Neuron (in vitro differentiated cells): ENCODE results near the gene IRX4.

Experiments
- H2AFZ ChIP-seq: one replicate; pipeline ENCODE4 v1.6.1; 2013; ENCODE audit warnings: low read depth, mild to moderate bottlenecking, inconsistent platforms, low read length, moderate library complexity
- H3K27me3 ChIP-seq: one replicate; pipeline ENCODE4 v1.6.1; 2013; ENCODE audit warnings: low read length; ENCODE audit not compliant: insufficient read depth
- H3K36me3 ChIP-seq: one replicate; pipeline ENCODE4 v1.6.1; 2013; ENCODE audit warnings: low read length; ENCODE audit not compliant: insufficient read depth
- H3K4me1 ChIP-seq: one replicate; pipeline ENCODE4 v1.6.1; 2013; ENCODE audit warnings: low read length; ENCODE audit not compliant: insufficient read depth
- H3K4me3 ChIP-seq: 2 replicates; pipeline ENCODE4 v1.5.1; 2013; ENCODE audit warnings: mild to moderate bottlenecking, low read length, moderate library complexity
- H3K9me3 ChIP-seq: one replicate; pipeline ENCODE4 v1.6.1; 2013; ENCODE audit warnings: low read length

Gene IRX4

GRCh38 chr5:1883925-1884677, 1.4 kb upstream of the IRX4 start:
- Histone ChIP-seq H2AFZ (peak overlapping the region; percentile 88), H3K4me1 (peaks cover 26% of the 10 kb centered on the region), H3K36me3 (no peaks in the 10 kb centered on the region), H3K27me3 (peaks cover 86% of the 10 kb centered on the region), H3K4me3 (peak overlapping the region; percentile 59), H3K9me3 (peaks cover 9% of the 10 kb centered on the region)

DNA sequence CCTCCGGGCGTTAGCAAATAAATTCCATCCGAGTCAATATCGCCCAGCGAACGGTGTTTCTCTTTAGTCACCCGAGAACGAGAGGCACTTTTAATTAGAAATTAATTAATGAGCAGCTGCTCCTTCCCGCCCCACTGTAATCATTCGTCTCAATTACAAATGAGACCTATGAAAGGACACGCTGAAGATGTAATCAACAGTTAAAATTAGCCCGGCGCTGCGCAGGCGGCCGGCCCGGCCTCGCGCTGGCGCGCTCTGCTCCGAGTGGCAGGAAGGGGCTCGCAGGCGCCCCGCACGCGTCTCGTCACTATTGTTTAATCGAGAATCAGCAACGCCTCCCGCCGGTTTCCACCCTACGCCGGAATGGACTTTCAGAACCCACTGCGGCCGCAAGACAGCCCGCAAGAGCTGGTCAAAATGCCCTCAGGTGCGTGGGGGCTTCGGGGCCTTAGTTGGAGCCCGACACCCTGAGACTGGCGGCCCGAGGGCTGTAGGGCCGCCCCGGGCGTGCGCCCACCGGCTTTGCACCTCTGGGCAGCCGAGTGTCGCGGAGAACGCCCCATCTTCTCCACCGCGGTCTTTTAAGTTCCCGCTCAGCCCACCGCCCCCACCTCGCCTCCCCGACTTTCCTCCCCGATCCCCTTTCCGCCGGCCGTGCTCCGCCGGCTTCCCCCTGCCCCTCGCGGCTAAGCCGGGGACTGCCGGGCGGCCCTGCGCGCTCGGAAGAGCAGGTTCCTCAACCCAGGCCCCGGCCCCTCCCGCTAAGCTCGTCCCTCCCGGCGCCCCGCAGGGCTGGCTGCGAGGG, 597 bp upstream of the IRX4 start:
- Histone ChIP-seq H3K27me3 (peaks cover 83% of the 10 kb centered on the region), H3K9me3 (peaks cover 13% of the 10 kb centered on the region), H3K36me3 (no peaks in the 10 kb centered on the region), H3K4me3 (peak overlapping the region; percentile 59), H2AFZ (peak overlapping the region; percentile 88), H3K4me1 (peaks cover 26% of the 10 kb centered on the region)

GRCh38 chr5:1881731-1882336, 891 bp downstream of the IRX4 start:
- Histone ChIP-seq H3K27me3 (peaks cover 87% of the 10 kb centered on the region), H2AFZ (no peak overlapping the region), H3K4me3 (peak overlapping the region; percentile 59), H3K36me3 (no peaks in the 10 kb centered on the region), H3K9me3 (peaks cover 13% of the 10 kb centered on the region), H3K4me1 (peaks cover 26% of the 10 kb centered on the region)

DNA sequence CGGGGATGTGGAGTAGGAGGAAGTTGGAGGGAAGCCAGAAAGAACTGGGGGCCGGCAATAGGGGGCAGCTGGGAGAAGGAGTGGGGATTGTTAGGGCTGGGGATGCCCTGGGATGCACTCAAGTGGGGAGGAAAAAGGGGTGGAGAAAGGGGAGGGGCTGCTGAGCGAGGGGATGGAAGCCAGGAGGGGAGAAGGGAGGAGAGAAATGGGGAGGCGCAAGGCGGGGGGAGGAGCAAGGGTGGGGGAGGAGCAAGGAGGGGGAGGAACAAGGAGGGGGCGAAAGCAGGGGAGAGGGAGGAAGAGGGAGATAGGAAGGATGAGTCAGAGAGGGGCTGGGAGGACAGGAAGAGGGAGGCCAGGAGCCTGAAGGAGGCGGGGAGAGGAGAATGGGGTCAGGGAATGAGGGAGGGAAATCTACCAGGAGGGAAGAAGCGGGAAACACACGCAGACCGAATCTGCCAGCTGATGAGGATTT, 1.6 kb downstream of the IRX4 start:
- Histone ChIP-seq H3K36me3 (no peaks in the 10 kb centered on the region), H3K9me3 (peaks cover 13% of the 10 kb centered on the region), H2AFZ (no peak overlapping the region), H3K4me3 (no peak overlapping the region), H3K4me1 (peaks cover 30% of the 10 kb centered on the region), H3K27me3 (peaks cover 87% of the 10 kb centered on the region)

- Histone ChIP-seq H3K4me1 (peaks cover 36% of the 10 kb centered on the region), H2AFZ (no peak overlapping the region), H3K9me3 (peaks cover 13% of the 10 kb centered on the region), H3K27me3 (peaks cover 85% of the 10 kb centered on the region), H3K36me3 (no peaks in the 10 kb centered on the region), H3K4me3 (no peak overlapping the region)
These were observed 2.2 kb downstream of the IRX4 start for GRCh38 chr5:1880377-1881025.

DNA sequence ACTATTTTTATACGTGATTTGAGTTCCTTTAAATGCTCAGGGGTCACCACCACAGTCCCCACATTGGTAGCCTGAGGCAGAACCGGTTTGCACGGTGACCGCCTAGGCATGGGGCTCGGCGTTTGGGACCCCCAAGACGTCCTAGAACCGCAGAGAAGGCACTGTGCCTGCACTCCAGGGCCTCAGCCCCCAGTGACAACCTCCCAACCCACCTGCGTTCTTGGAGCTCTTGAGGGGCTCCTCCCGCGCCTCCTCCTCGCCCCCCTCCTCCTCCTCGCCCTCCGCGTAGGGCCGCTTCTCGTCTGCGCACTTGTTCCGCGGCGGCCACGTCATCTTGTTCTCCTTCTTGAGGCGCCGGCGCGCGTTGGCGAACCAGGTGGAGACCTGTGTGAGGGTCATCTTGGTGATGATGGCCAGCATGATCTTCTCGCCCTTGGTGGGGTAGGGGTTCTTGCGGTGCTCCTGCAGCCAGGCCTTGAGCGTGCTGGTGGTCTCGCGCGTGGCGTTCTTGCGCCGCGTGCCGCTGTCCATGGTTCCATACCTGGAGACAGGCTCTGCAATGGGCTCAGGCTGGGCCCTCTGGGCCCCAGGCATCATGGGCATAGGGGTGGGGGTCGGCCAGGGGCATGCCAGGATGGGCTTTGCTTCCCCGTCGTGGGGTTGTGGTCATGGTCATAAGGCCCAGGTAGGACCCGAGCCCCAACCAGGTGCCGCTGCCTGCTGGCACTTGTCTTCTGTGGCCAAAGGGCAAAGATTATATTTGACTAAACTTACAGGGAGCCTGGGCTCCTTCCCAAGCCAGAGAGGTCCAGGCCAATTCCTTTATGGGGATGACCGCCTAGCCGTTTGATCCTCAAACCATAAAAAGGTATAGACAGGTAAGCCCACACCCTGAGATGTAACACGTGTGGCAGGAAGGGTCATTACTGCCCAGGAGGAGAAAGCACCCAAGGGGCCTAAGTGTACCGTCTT, 3.1 kb downstream of the IRX4 start:
- H3K4me3 ChIP-seq = no peak overlapping the region
- no peak overlapping the region for H2AFZ ChIP-seq
- H3K4me1 ChIP-seq = peaks cover 40% of the 10 kb centered on the region
- H3K36me3 ChIP-seq = no peaks in the 10 kb centered on the region
- peaks cover 86% of the 10 kb centered on the region for H3K27me3 ChIP-seq
- peaks cover 13% of the 10 kb centered on the region for H3K9me3 ChIP-seq

GRCh38 chr5:1878050-1878849, 4.5 kb downstream of the IRX4 start:
- Histone ChIP-seq H2AFZ (no peak overlapping the region), H3K27me3 (peaks cover 86% of the 10 kb centered on the region), H3K9me3 (peaks cover 13% of the 10 kb centered on the region), H3K36me3 (no peaks in the 10 kb centered on the region), H3K4me1 (peaks cover 34% of the 10 kb centered on the region), H3K4me3 (no peak overlapping the region)

- peaks cover 13% of the 10 kb centered on the region for H3K9me3 ChIP-seq
- H3K36me3 ChIP-seq = no peaks in the 10 kb centered on the region
- H2AFZ ChIP-seq = no peak overlapping the region
- H3K4me1 ChIP-seq = peaks cover 26% of the 10 kb centered on the region
- H3K27me3 ChIP-seq = peaks cover 86% of the 10 kb centered on the region
- H3K4me3 ChIP-seq = no peak overlapping the region
These were observed 5.3 kb downstream of the IRX4 start for GRCh38 chr5:1877103-1878049.

- peaks cover 24% of the 10 kb centered on the region for H3K4me1 ChIP-seq
- no peaks in the 10 kb centered on the region for H3K36me3 ChIP-seq
- peaks cover 84% of the 10 kb centered on the region for H3K27me3 ChIP-seq
- peaks cover 13% of the 10 kb centered on the region for H3K9me3 ChIP-seq
- H3K4me3 ChIP-seq = peak overlapping the region; percentile 36
- peak overlapping the region; percentile 67 for H2AFZ ChIP-seq
These were observed 6.1 kb downstream of the IRX4 start for GRCh38 chr5:1876660-1877064.

GRCh38 chr5:1875843-1876659, 6.7 kb downstream of the IRX4 start:
- peaks cover 80% of the 10 kb centered on the region for H3K27me3 ChIP-seq
- peak overlapping the region; percentile 36 for H3K4me3 ChIP-seq
- H2AFZ ChIP-seq = peak overlapping the region; percentile 67
- H3K9me3 ChIP-seq = peaks cover 13% of the 10 kb centered on the region
- H3K4me1 ChIP-seq = peaks cover 24% of the 10 kb centered on the region
- no peaks in the 10 kb centered on the region for H3K36me3 ChIP-seq
